HG03460 (cell line): ENCODE data around the gene PBX2.
"Not testable (repeated sequence)": the region's sequence is repeated elsewhere in the genome, so short reads cannot be mapped to it uniquely, and the experiment has no call there.

Experiments used
- ATAC-seq: cut with Tn5 transposase; IDR thresholded peaks from one replicate; pipeline ENCODE4 v1.9.1; 2021; ENCODE audit not compliant: unreplicated experiment

PBX2 gene

DNA sequence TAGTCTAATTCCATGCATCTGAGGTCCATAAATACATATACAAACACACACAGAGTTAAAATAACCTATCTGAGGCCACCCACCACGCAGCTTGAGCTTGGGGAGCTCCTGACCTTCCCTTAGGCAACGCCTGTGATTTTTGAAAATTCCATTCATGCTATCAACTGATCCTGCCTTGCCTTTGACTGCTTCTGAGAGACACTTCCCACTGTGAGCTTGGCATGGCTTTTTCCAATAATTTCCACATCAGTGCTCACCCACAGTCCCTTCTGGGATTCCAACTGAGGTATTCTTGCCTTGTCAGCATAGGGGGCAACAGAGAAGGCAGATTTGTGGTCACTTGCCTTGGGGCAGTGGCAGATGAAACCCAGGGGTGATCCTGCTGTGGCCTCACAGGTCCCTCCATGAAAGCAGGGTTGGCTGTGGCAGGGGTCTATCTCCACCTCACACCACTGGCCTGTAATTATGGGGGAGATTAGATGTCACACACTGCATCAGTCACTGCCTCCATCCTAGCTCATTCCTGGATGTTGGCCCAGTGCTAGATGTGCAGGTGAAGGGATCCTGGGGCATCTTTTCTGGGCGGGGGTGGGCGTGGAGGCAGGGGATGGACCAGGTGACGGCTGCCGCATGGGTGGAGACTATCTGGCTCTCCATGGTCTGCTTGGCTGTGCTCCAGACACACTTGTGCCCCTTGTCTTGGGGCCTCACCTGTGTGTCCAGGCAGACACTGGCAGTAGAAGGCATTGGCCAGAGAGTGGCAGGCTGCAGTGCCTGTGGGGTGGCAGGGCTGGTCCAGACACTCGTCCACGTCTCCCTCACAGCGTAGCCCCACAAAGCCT is 13.6 kb upstream of the PBX2 start:
- no peak for ATAC-seq

GRCh38 chr6:32202186-32202585 is 12.2 kb upstream of the PBX2 start:
- ATAC-seq, result no peak

- ATAC-seq, result no peak
These were observed 10.9 kb upstream of the PBX2 start for GRCh38 chr6:32200711-32201475.

DNA sequence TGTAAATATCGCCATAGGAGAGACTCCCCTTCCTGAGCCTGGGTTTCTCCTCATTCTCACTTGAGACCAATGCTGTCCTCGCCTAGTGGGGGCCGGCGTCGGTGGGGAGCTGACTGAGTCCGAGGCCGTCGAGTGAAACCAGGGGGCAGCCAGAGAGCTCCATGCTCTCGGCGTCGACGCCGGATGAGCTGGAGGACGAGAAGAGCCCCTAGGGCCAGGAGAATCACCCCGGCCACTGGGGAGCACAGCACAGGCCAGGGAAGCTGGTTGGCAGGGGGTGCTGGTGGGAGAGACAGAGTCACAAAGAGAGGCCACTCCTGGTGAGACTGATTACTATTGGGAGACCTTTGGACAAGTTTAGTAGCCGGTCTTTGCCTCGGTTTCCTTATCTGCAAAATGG is 8.9 kb upstream of the PBX2 start:
- no peak for ATAC-seq

GRCh38 chr6:32198345-32198696 is 8.3 kb upstream of the PBX2 start:
- no peak for ATAC-seq

DNA sequence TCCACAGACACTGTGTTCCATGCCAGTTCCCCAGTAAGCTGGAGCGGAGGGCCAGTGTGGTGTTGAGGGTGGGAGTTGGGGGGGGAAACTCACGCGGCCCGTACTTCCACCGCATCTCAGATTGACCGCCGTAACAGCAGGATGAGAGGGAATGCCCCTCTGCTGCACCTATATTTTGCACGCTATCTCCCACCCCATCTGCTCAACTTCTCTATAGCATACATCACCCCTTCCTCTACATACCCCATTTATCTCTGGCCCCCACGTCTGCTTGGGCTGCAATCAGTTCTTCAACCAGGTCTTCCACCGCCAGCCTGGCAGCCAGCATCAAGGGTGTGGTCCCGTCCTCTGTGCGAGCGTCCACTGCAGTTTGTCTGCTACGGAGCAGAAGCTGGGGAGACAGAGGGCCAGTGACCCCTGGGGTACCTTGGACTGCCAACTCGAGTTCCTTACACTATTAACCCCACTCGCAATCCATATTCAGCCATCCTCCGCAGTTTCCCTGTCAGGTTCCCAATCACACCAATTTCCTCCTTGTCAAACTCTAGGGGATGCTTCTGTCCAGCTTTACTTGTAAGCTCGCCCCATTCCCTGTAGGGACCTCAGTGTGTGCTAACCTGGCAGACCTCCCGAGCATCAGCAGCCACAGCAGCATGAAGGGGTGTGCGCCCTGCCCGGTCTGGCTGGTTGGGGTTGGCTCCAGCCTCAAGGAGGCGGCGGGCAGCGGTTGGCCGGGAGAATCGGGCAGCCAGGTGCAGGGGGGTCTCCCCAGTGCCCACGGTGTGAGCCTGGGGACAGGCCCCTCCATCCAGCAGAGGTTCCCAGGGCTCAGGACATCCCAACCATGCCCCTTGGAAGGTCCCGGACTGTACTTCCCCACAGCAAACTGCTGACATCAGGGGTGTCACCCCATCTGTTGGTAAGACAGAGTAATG is 6.9 kb upstream of the PBX2 start:
- no peak for ATAC-seq

- ATAC-seq, result peak; percentile 68
These were observed 6.1 kb upstream of the PBX2 start for GRCh38 chr6:32195902-32196681.

DNA sequence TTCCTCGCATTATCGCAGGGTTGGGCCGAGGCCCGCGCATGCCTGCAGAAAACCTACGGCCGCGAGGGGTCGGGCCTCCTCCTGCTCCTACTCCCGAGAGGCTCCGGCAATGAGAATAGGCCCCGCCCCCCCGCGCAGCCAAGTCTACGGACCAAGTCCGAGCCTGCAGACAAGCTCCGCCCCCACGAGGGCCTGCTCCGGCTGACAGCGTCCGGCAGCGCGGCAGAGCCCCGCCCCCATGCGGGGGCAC is 5.6 kb upstream of the PBX2 start:
- no peak for ATAC-seq

- ATAC-seq, result peak; percentile 65
These were observed 5.0 kb upstream of the PBX2 start for GRCh38 chr6:32194825-32195651.

DNA sequence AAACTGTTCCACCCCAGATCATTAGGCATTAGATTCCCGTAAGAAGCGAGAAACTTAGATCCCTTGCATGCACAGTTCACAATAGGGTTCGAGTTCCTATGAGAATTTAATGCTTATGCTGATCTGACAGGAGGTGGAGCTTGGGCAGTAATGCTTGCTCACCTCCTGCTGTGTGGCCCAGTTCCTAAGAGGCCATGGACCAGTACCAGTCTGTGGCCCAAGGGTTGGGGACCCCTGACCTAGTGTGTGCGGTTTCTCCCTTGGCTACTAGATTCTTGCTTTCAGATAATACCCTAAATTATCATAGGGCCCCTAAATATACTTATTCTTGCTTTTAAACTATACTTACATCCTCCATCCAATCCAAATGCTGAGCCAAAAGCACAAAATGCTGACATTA is 4.4 kb upstream of the PBX2 start:
- no peak for ATAC-seq

- ATAC-seq, result not testable (repeated sequence)
These were observed 3.1 kb upstream of the PBX2 start for GRCh38 chr6:32193096-32193495.

- no peak for ATAC-seq
These were observed 2.6 kb upstream of the PBX2 start, which contains the start of gene GPSM3 for GRCh38 chr6:32192608-32193039. Gene GPSM3, minus strand, starts transcription at chr6:32192643. Its CDS starts 130 bp downstream, at chr6:32192513.

DNA sequence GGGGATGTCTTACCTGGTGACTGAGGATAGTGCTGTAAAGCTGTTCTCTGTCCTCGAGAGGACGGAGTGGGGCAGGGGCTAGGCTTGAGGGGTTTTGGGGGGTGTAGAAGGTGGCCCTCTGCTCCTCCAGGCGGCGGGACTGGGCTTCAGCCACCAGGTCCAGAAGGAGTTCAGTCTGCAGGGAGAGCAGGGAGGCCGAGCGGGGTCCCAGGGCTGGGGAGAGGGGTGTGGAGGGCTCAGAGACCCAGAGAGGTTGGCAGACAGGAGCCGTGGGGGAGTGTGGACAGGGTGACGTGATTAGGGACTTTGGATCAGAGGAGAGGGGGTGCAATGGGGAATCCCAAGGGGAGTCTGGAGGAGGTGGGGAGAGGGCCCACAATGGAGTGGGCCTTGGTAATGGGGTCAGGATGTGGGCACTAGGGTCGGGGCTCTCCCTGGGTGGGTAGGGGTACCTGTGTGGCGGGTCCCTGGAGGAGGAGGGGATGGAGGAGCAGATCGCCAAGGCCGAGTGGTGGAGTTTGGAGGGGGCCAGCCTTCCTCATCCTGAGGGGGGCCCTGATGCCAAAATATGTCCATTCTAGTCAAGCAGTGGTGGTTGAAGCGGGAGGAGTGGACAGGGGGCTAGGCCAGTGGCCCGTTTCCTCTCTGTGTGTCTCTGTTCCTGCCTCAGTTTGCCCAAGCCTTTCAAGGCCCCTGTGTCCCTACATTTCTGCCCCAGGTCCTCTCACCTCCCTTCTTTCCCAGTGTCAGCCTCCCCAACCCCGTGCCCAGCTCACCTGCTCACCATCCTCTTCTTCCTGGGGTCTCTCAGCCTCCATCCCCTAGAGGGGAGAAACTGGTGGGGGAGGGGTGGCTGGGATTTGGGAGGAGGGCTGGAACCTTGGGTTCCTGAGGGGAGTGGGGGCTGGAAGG is 1.9 kb upstream of the PBX2 start:
- no peak for ATAC-seq

DNA sequence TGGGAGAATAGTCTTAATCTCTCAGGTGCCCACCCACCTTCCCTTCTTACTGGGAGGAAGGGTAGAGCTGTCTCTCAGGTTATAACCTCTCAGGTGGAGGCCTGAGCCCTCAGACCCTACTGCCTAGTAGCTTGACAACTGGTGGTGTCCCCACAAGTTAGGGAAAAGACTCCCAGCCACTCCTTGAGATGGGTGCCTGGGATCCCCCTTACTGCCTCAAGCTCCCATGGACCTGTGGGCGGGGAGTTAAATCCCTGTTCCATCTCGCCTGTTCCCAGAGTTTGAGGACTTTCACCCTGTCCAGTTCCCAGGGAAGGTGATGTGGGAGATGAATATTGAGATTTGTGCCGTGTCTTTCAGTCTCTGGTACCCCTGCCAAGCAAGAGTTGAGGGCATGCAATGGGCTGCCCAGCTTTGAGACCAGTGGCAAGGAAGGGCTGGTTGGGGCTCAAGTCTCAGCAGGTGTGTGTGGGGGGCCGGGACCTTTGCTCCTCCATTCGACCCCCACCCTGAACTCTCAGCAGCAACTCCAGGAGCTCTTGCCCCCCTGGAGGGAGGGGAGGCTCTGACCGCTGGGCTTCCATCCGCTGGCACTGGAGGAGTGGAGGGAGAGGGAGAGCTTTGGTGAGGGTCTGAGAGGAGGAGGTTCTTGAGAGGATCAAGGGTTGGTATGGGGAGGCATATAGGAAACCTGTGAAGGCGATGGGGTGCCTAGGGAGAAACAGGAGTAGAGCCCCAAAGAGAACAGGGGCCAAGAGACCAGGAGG is 1.1 kb upstream of the PBX2 start:
- ATAC-seq, result no peak

- ATAC-seq, result no peak
These were observed 304 bp downstream of the PBX2 start for GRCh38 chr6:32189742-32190053.

- ATAC-seq, result no peak
These were observed 797 bp downstream of the PBX2 start for GRCh38 chr6:32189069-32189741.

- no peak for ATAC-seq
These were observed 1.5 kb downstream of the PBX2 start for GRCh38 chr6:32188381-32189068.
